Neuronal stem cell (in vitro differentiated cells): Measurements from ENCODE around the gene TRPM3.

Experiments
- DNase-seq: peaks from one replicate; pipeline ENCODE4 v3.0.0-alpha.2; 2013; ENCODE audit warnings: low spot score
- H2AFZ ChIP-seq: one replicate; pipeline ENCODE4 v1.6.1; 2013; ENCODE audit warnings: mild to moderate bottlenecking, low read length, inconsistent platforms
- H2AK5ac ChIP-seq: 2 replicates; pipeline ENCODE4 v1.6.1; 2013; ENCODE audit warnings: low read depth, mild to moderate bottlenecking, inconsistent platforms, low read length, moderate library complexity, mixed read lengths
- H2BK120ac ChIP-seq: 2 replicates; pipeline ENCODE4 v1.6.1; 2013; ENCODE audit warnings: low read depth, mild to moderate bottlenecking, inconsistent platforms, low read length, moderate library complexity, mixed read lengths
- H2BK12ac ChIP-seq: one replicate; pipeline ENCODE4 v1.6.1; 2013; ENCODE audit warnings: low read length, inconsistent platforms
- H2BK15ac ChIP-seq: 2 replicates; pipeline ENCODE4 v1.6.1; 2013; ENCODE audit warnings: mild to moderate bottlenecking, low read length, inconsistent platforms, mixed read lengths
- H2BK5ac ChIP-seq: one replicate; pipeline ENCODE4 v1.6.1; 2013; ENCODE audit warnings: inconsistent platforms, mild to moderate bottlenecking, low read length, moderate library complexity
- H3K14ac ChIP-seq: one replicate; pipeline ENCODE4 v1.6.1; 2013; ENCODE audit warnings: low read length, inconsistent platforms
- H3K18ac ChIP-seq: 2 replicates; pipeline ENCODE4 v1.6.1; 2013; ENCODE audit warnings: low read length, inconsistent platforms
- H3K23ac ChIP-seq: 2 replicates; pipeline ENCODE4 v1.6.1; 2013; ENCODE audit warnings: low read depth, mild to moderate bottlenecking, mixed read lengths, low read length, inconsistent platforms; ENCODE audit not compliant: poor library complexity
- H3K27ac ChIP-seq: replicated peaks from 3 replicates; pipeline ENCODE4 v1.5.1; 2013; ENCODE audit warnings: low read length, inconsistent platforms
- H3K27me3 ChIP-seq, 3 experiments: 2 replicates each; pipeline ENCODE4 v1.6.1; 2013; ENCODE audit warnings: low read length in 3 of 3, mild to moderate bottlenecking in 2 of 3, inconsistent platforms in 1 of 3, low read depth in 1 of 3, mixed read lengths in 1 of 3, moderate library complexity in 1 of 3; ENCODE audit not compliant: control insufficient read depth in 3 of 3, insufficient read depth in 3 of 3
- H3K36me3 ChIP-seq, 2 donors: replicated peaks in 1 of 2; 2 replicates each; pipeline ENCODE4 v1.6.1; 2013; ENCODE audit warnings: low read length in 2 of 2; ENCODE audit not compliant: control insufficient read depth in 2 of 2, insufficient read depth in 2 of 2
- H3K4ac ChIP-seq: 2 replicates; pipeline ENCODE4 v1.6.1; 2013; ENCODE audit warnings: inconsistent platforms, mild to moderate bottlenecking, low read length, moderate library complexity
- H3K4me1 ChIP-seq, 2 donors: 1 replicate in 1 of 2; 2 replicates in 1 of 2; pipeline ENCODE4 v1.6.1; 2013; ENCODE audit warnings: low read length in 2 of 2, low read depth in 1 of 2; ENCODE audit not compliant: control insufficient read depth in 2 of 2, insufficient read depth in 1 of 2
- H3K4me2 ChIP-seq: one replicate; pipeline ENCODE4 v1.6.1; 2013; ENCODE audit warnings: mild to moderate bottlenecking, low read length, inconsistent platforms; ENCODE audit not compliant: insufficient read depth, poor library complexity, severe bottlenecking
- H3K4me3 ChIP-seq, 2 donors: 2 replicates each; pipeline ENCODE4 v1.5.1; 2013; ENCODE audit warnings: low read length in 2 of 2, mild to moderate bottlenecking in 2 of 2, inconsistent platforms in 1 of 2, moderate library complexity in 1 of 2
- H3K79me1 ChIP-seq: one replicate; pipeline ENCODE4 v1.6.1; 2013; ENCODE audit warnings: low read depth, mild to moderate bottlenecking, inconsistent platforms, low read length, moderate library complexity
- H3K9ac ChIP-seq: one replicate; pipeline ENCODE4 v1.6.1; 2013; ENCODE audit warnings: mild to moderate bottlenecking, low read depth, low read length, inconsistent platforms; ENCODE audit not compliant: poor library complexity
- H3K9me3 ChIP-seq, 2 donors: replicated peaks in 1 of 2; 2 replicates each; pipeline versions ENCODE3 to v1.6.1; 2013; ENCODE audit warnings: low read length in 2 of 2, mild to moderate bottlenecking in 2 of 2, inconsistent platforms in 1 of 2, low read depth in 1 of 2, mixed read lengths in 1 of 2, moderate library complexity in 1 of 2; ENCODE audit not compliant: control insufficient read depth in 2 of 2, insufficient read depth in 1 of 2
- H4K8ac ChIP-seq: one replicate; pipeline ENCODE4 v1.6.1; 2013; ENCODE audit warnings: low read depth, mild to moderate bottlenecking, inconsistent platforms, low read length, moderate library complexity
- H4K91ac ChIP-seq: one replicate; pipeline ENCODE4 v1.6.1; 2013; ENCODE audit warnings: low read length, low read depth, mild to moderate bottlenecking, inconsistent platforms; ENCODE audit not compliant: poor library complexity
- WGBS, 2 donors: extraction: QIAGEN DNeasy Blood & Tissue Kit; methylation state at CpG; one replicate each; pipeline ENCODE4 v1.1.7; 2013; ENCODE audit warnings: missing lambda C conversion rate in 2 of 2, mixed read lengths in 1 of 2; ENCODE audit not compliant: insufficient read length in 2 of 2, insufficient replicate concordance in 1 of 2; ENCODE audit errors: extremely low coverage in 2 of 2; 5-methylcytosine and 5-hydroxymethylcytosine counted together

TRPM3 gene

DNA sequence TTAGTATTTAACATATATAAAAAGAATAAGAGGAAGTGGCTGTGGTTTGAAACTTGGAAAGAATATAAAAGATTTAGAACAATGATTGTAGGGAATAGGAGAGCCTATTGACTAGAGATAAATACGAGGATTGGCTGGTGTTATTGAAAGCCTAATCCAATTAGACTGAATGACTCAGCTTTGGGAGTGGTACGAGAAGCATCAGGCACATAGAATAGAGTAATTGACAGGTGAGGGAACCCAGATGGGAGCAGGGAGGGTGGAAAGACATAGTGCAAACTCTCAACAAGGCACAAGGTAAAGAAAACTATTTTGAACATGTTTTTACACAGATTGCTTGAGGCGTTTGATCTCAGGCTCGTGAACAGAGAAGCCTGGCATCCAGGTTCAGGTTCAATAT lies 368.1 kb downstream of the TRPM3 start:
- WGBS, 2 donors, result no CpG with 5 or more reads among the region's 4 CpGs

GRCh38 chr9:70749066-70749465 lies 372.4 kb downstream of the TRPM3 start:
- WGBS, 2 donors, result no CpG with 5 or more reads among the region's 2 CpGs
- DNase-seq, result no peak

More for the DNA sequence above, 368.1 kb downstream of the TRPM3 start:
- Histone ChIP-seq H3K23ac (no peak overlapping the region), H4K91ac (no peak overlapping the region), H3K36me3 (peaks cover 7 to 22% of the 10 kb centered on the region in 2 donors), H3K9me3 (peaks cover 0 to 10% of the 10 kb centered on the region in 2 donors), H2BK120ac (no peak overlapping the region), H3K18ac (no peak overlapping the region), H3K4me2 (no peak overlapping the region), H3K14ac (no peak overlapping the region), H4K8ac (no peak overlapping the region), H3K4me3 (no peak overlapping the region), H2AK5ac (no peak overlapping the region), H3K4me1 (peaks cover 0 to 7% of the 10 kb centered on the region in 2 donors), H2BK15ac (no peak overlapping the region), H3K4ac (no peak overlapping the region), H2BK12ac (no peak overlapping the region), H3K79me1 (no peaks in the 10 kb centered on the region), H3K27me3 (no peaks in the 10 kb centered on the region), H3K27ac (no peak overlapping the region), H2AFZ (no peak overlapping the region), H3K9ac (no peak overlapping the region), H2BK5ac (no peak overlapping the region)
- no peak for DNase-seq

DNA sequence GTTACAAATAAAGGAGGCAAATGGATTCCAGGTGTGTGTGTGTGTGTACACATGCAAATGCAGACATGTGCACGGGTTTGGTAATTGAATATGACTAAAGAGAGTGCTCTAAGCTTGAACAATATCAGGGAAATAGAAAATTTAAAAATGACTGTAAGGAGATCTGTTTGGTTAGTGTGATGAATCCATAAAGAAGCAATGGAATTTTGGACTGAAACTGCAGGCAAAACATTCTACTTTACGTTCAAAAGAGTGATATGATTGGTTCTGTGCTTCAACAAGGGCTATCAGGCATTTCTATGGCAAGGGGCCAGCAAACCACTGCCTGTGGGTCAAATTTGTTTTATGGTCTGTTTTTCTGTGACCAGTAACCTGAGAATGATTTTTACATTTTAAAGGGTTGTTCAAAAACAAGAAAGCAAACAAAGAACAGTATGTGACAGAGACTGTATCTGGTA lies 374.1 kb downstream of the TRPM3 start:
- H3K18ac ChIP-seq, result no peak overlapping the region
- H2BK5ac ChIP-seq, result no peak overlapping the region
- no peak overlapping the region for H3K14ac ChIP-seq
- peaks cover 7 to 18% of the 10 kb centered on the region in 2 donors for H3K36me3 ChIP-seq
- no peak overlapping the region for H2BK120ac ChIP-seq
- no peaks in the 10 kb centered on the region for H3K79me1 ChIP-seq
- no peaks in the 10 kb centered on the region for H3K4me1 ChIP-seq
- no peak overlapping the region for H2BK15ac ChIP-seq
- WGBS, 2 donors, result no CpG with 5 or more reads among the region's 2 CpGs
- H3K27ac ChIP-seq, result no peak overlapping the region
- no peak overlapping the region for H3K4ac ChIP-seq
- H3K4me3 ChIP-seq, result no peak overlapping the region
- H3K27me3 ChIP-seq, result no peaks in the 10 kb centered on the region
- H2AFZ ChIP-seq, result no peak overlapping the region
- no peak overlapping the region for H4K91ac ChIP-seq
- no peak overlapping the region for H2AK5ac ChIP-seq
- H3K23ac ChIP-seq, result no peak overlapping the region
- H3K9me3 ChIP-seq, result peaks cover 0 to 3% of the 10 kb centered on the region in 2 donors
- no peak overlapping the region for H2BK12ac ChIP-seq
- no peak overlapping the region for H4K8ac ChIP-seq
- H3K4me2 ChIP-seq, result no peak overlapping the region
- DNase-seq, result no peak
- H3K9ac ChIP-seq, result no peak overlapping the region

More at GRCh38 chr9:70749066-70749465, 372.4 kb downstream of the TRPM3 start:
- peaks cover 0 to 5% of the 10 kb centered on the region in 2 donors for H3K9me3 ChIP-seq
- H3K79me1 ChIP-seq, result no peaks in the 10 kb centered on the region
- H3K9ac ChIP-seq, result no peak overlapping the region
- no peak overlapping the region for H3K4me2 ChIP-seq
- no peak overlapping the region for H2BK12ac ChIP-seq
- no peak overlapping the region for H3K27ac ChIP-seq
- H2BK15ac ChIP-seq, result no peak overlapping the region
- H2BK5ac ChIP-seq, result no peak overlapping the region
- H2AFZ ChIP-seq, result no peak overlapping the region
- H3K4ac ChIP-seq, result no peak overlapping the region
- H3K27me3 ChIP-seq, result no peaks in the 10 kb centered on the region
- H4K91ac ChIP-seq, result no peak overlapping the region
- H3K23ac ChIP-seq, result no peak overlapping the region
- no peak overlapping the region for H2BK120ac ChIP-seq
- peaks cover 9 to 16% of the 10 kb centered on the region in 2 donors for H3K36me3 ChIP-seq
- no peak overlapping the region for H3K14ac ChIP-seq
- H2AK5ac ChIP-seq, result no peak overlapping the region
- no peak overlapping the region for H3K18ac ChIP-seq
- no peak overlapping the region for H4K8ac ChIP-seq
- no peak overlapping the region for H3K4me3 ChIP-seq
- peaks cover 0 to 7% of the 10 kb centered on the region in 2 donors for H3K4me1 ChIP-seq

GRCh38 chr9:70746760-70747159 lies 374.7 kb downstream of the TRPM3 start:
- H3K9ac ChIP-seq, result no peak overlapping the region

More at GRCh38 chr9:70746760-70747159, 374.7 kb downstream of the TRPM3 start:
- H2AFZ ChIP-seq, result no peak overlapping the region
- no peak overlapping the region for H3K14ac ChIP-seq
- no peak overlapping the region for H3K18ac ChIP-seq
- no peak overlapping the region for H4K91ac ChIP-seq
- DNase-seq, result no peak
- no peak overlapping the region for H2BK15ac ChIP-seq
- no peaks in the 10 kb centered on the region for H3K79me1 ChIP-seq
- H3K4me1 ChIP-seq, result no peaks in the 10 kb centered on the region
- no peaks in the 10 kb centered on the region for H3K27me3 ChIP-seq
- no peak overlapping the region for H3K4ac ChIP-seq
- no peak overlapping the region for H3K27ac ChIP-seq
- H3K36me3 ChIP-seq, result peaks cover 7 to 19% of the 10 kb centered on the region in 2 donors
- H3K4me3 ChIP-seq, result no peak overlapping the region
- H2BK120ac ChIP-seq, result no peak overlapping the region
- H4K8ac ChIP-seq, result no peak overlapping the region
- H2BK12ac ChIP-seq, result no peak overlapping the region
- no peak overlapping the region for H2AK5ac ChIP-seq
- H2BK5ac ChIP-seq, result no peak overlapping the region
- no peak overlapping the region for H3K4me2 ChIP-seq
- H3K23ac ChIP-seq, result no peak overlapping the region
- H3K9me3 ChIP-seq, result peaks cover 0 to 3% of the 10 kb centered on the region in 2 donors
